K562 (cell line): ENCODE data around the gene B3GNT7. TPM values are rescaled to one million over a fixed set of nuclear protein-coding genes. Genes with fewer than 3 reads are reported as not detected.

Experiments used
- ATAC-seq: fragments of 200-7000 bp; cut with Tn5 transposase; 3 replicates; pipeline ENCODE4 v1.9.1; 2020; ENCODE audit warnings: moderate library complexity
- BruUV-seq: library from RNA; stranded (reverse); fragments of 400-500 nt; replicated peaks from 2 replicates; lab custom pipeline; 2021; lab: Mats Ljungman, UMichigan
- CTCF ChIA-PET: fragments of 300-600 bp; formaldehyde crosslinking; extraction: SDS; loops from one replicate; lab custom pipeline; 2021; ENCODE audit warnings: low intra/inter-chr PET ratio; lab: Yijun Ruan, JAX
- POLR2A ChIA-PET: fragments of 300-600, 350-650 bp; sonication (Branson Sonifier 250); formaldehyde crosslinking; extraction: SDS; loops from one replicate; lab custom pipeline; 2021; ENCODE audit warnings: antibody characterized with exemption, inconsistent platforms; lab: Yijun Ruan, JAX
- DNase-seq, 4 experiments: peaks; one replicate each; pipeline versions ENCODE4 v3.0.0 to v3.0.0-alpha.2; 2011 to 2018; ENCODE audit warnings: low spot score in 3 of 4, mixed read lengths in 3 of 4; ENCODE audit errors: extremely low read depth in 1 of 4
- FAIRE-seq: peaks from 2 replicates; lab custom pipeline; 2011; peaks lifted over from hg19 to GRCh38; lab: Jason Lieb, UNC
- H2AFZ ChIP-seq: 2 replicates; pipeline ENCODE4 v1.6.0; 2011; ENCODE audit warnings: low read depth, low read length, control low read depth, inconsistent platforms
- H3K27ac ChIP-seq: fragments of 200-600 bp; 3 replicates; pipeline ENCODE4 v1.8.0; 2011; ENCODE audit warnings: low read depth, mild to moderate bottlenecking, control low read depth, inconsistent platforms, low read length, moderate library complexity, mixed read lengths; ENCODE audit errors: extremely low read depth
- H3K27me3 ChIP-seq, 2 experiments: fragments of 300-600 bp in 1 of 2; 2 replicates in 1 of 2; 3 replicates in 1 of 2; pipeline versions ENCODE4 v1.6.0 to v1.8.0; 2011; ENCODE audit warnings: inconsistent platforms in 2 of 2, low read length in 2 of 2, mild to moderate bottlenecking in 1 of 2, mixed read lengths in 1 of 2, moderate library complexity in 1 of 2; ENCODE audit not compliant: control insufficient read depth in 2 of 2, insufficient read depth in 2 of 2
- H3K36me3 ChIP-seq: fragments of 300-600 bp; 3 replicates; pipeline ENCODE4 v1.8.0; 2011; ENCODE audit warnings: mild to moderate bottlenecking, low read length, inconsistent platforms; ENCODE audit not compliant: control insufficient read depth, insufficient read depth
- H3K4me1 ChIP-seq, 2 experiments: fragments of 200-600 bp in 1 of 2; replicated peaks in 1 of 2; 2 replicates in 1 of 2; 3 replicates in 1 of 2; pipeline versions ENCODE4 v1.5.1 to v1.8.0; 2011; ENCODE audit warnings: inconsistent platforms in 2 of 2, low read length in 2 of 2, mild to moderate bottlenecking in 1 of 2, mixed read lengths in 1 of 2, moderate library complexity in 1 of 2; ENCODE audit not compliant: control insufficient read depth in 2 of 2, insufficient read depth in 2 of 2
- H3K4me2 ChIP-seq: 2 replicates; pipeline ENCODE4 v1.6.1; 2011; ENCODE audit warnings: low read length, control low read depth, inconsistent platforms, mixed read lengths; ENCODE audit not compliant: insufficient read depth
- H3K4me3 ChIP-seq: fragments of 200-600 bp; sonication (generic), shearing (Covaris generic); 2 replicates; pipeline ENCODE4 v1.5.1; 2016; ENCODE audit warnings: control low read depth, inconsistent platforms
- H3K79me2 ChIP-seq: fragments of 200-600 bp; 3 replicates; pipeline ENCODE4 v1.8.0; 2011; ENCODE audit warnings: low read length, inconsistent platforms; ENCODE audit not compliant: control insufficient read depth, insufficient read depth
- H3K9ac ChIP-seq, 2 experiments: 2 replicates each; pipeline versions ENCODE4 v1.6.0 to v1.6.1; 2011; ENCODE audit warnings: low read depth in 2 of 2, low read length in 2 of 2, control low read depth in 1 of 2, inconsistent platforms in 1 of 2, mild to moderate bottlenecking in 1 of 2, mixed read lengths in 1 of 2; ENCODE audit not compliant: insufficient read depth in 1 of 2
- H3K9me1 ChIP-seq: one replicate; pipeline ENCODE4 v1.6.0; 2011; ENCODE audit warnings: inconsistent platforms, mild to moderate bottlenecking, low read length, moderate library complexity; ENCODE audit not compliant: control insufficient read depth, insufficient read depth
- H3K9me3 ChIP-seq: replicated peaks from 2 replicates; pipeline ENCODE4 v1.5.1; 2011; ENCODE audit warnings: low read depth, low read length, inconsistent platforms; ENCODE audit not compliant: control insufficient read depth, insufficient read depth
- H4K20me1 ChIP-seq: replicated peaks from 2 replicates; pipeline ENCODE4 v1.6.1; 2011; ENCODE audit warnings: low read length, inconsistent platforms, mixed read lengths; ENCODE audit not compliant: control insufficient read depth, insufficient read depth
- GATA2 ChIP-seq: sonication (generic); formaldehyde crosslinking; IDR thresholded peaks from 2 replicates; pipeline ENCODE4 v1.4.0; 2020; ENCODE audit warnings: mild to moderate bottlenecking, missing genetic modification reagents
- RAD21 ChIP-seq, 2 experiments: fragments of 250-450 bp in 1 of 2; fragments of 450-650 bp in 1 of 2; sonication (Bioruptor Pico) in 1 of 2; formaldehyde crosslinking in 1 of 2; IDR thresholded peaks in 1 of 2; conservative IDR thresholded peaks in 1 of 2; 2 replicates each; pipeline versions ENCODE4 v1.4.0 to v1.8.0; 2020 to 2022; ENCODE audit warnings: mild to moderate bottlenecking in 2 of 2, moderate library complexity in 1 of 2
- WGBS: fragments of 100-300 bp; shearing (Covaris generic); methylation state at CpG from one replicate; pipeline ENCODE4 v1.1.6; 2016; ENCODE audit warnings: low coverage, mixed read lengths; ENCODE audit not compliant: insufficient coverage; ENCODE audit errors: missing lambda C conversion rate; 5-methylcytosine and 5-hydroxymethylcytosine counted together
- in situ Hi-C: fragments of 300-500 bp; cut with MboI; formaldehyde crosslinking; loops from 4 replicates; pipeline ENCODE4 v1.15.0; 2018; ENCODE audit warnings: inconsistent platforms, mixed read lengths
- intact Hi-C: fragments of 100-400 bp; cut with micrococcal nuclease; formaldehyde crosslinking; loops from 2 replicates; pipeline ENCODE4 v1.14.2; 2022
- polyA plus RNA-seq, 8 experiments: library from polyadenylated mRNA; depleted of rRNA in 4 of 8; stranded (reverse) in 5 of 8; unstranded in 3 of 8; fragments of >200 nt; fragmentation: Nextera tagmentation in 2 of 8; fragmentation: Illumina TruSeq in 1 of 8; extraction: Ambion mirVana in 2 of 8; extraction: Trizol in 1 of 8; gene quantifications; 2 replicates each; pipeline versions ENCODE4 v1.2.1 to v1.2.3, GENCODE V29; 2011 to 2014; ENCODE audit warnings: inconsistent platforms in 1 of 8, missing spikeins in 1 of 8
- total RNA-seq, 7 experiments: library from RNA; depleted of rRNA in 6 of 7; stranded (reverse); fragments of >200 nt in 6 of 7; fragmentation: Illumina TruSeq in 2 of 7; extraction: Trizol in 2 of 7; gene quantifications; 2 replicates each; pipeline versions ENCODE4 v1.2.1 to v1.2.3, GENCODE V29; 2011 to 2021; ENCODE audit warnings: low replicate concordance in 1 of 7
- TF ChIP-seq, protein P1 (sequence below), 3 experiments: IDR thresholded peaks in 2 of 3; conservative IDR thresholded peaks in 1 of 3; 2 replicates each; pipeline ENCODE4 v1.5.1; 2011 to 2012; ENCODE audit warnings: low read length in 3 of 3, mild to moderate bottlenecking in 3 of 3, control low read depth in 2 of 3, improper control_type of control experiment in 1 of 3, inconsistent platforms in 1 of 3, low read depth in 1 of 3, mixed read lengths in 1 of 3, moderate library complexity in 1 of 3; ENCODE audit not compliant: insufficient read depth in 2 of 3

B3GNT7 gene
- total and polyA plus RNA-seq, 9 of the 15 experiments (the other 6 are each of a cell fraction or from before 2014, with no cell fraction given), result 0.20 TPM; not detected in 8

DNA sequence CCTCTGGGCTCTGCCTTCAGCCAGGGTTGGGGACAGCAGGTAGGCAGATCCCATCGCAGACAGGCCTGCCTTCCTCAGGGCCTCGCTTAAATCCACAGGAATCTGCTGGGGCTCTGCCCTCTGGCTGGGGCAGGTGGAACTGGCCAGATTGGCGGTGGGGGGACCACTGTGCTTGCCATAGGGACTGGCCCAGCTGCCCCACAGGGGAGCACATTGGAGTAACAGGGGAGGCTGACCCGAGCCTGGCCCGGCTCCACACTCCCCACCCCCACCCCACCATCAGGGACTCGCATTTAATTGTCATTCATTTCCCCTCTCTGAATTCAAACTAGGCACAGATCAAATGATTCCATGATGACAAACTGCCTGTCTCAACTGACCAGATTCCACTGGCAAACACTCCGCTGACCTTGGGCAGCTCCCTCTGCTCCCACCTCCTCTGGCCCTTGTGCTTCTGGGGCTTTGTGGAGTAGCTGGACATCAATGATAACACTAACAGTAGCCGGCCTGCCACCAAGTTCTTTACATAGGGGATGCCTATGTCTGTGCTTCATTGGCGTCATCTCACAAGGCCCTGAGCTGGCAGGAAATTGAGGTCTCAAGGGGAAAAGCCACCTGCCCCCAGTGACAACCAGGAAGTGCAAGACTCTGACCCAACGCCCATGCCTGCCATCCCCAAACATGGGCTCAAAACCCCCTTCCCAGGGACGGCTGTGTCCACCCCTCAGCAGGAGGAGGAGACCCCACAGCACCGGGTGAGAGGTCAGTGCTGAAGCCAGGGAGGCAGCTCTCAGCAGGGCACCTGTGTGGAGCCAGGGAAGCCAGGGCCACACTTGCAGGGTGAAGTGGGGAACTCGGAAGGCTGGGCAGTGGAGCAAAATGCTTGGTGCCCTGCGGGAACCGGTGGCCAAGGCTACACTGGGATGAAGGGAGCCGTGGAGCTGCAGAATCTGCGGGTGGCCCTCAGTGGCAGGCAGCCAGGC is 2.1 kb upstream of the B3GNT7 start:
- H3K9me3 ChIP-seq, result no peaks in the 10 kb centered on the region
- peaks cover 2 to 39% of the 10 kb centered on the region in 2 experiments; a peak in 2 of 5 replicates for H3K27me3 ChIP-seq
- BruUV-seq, result no TSS peak
- WGBS, result 14% methylated on average over 10 of the region's 17 CpGs
- no peak for FAIRE-seq
- ChIA-PET CTCF (no interaction called here), POLR2A (no interaction called here)
- no peak overlapping the region for H2AFZ ChIP-seq
- peak in 1 of 4 experiments; percentile 28 for DNase-seq
- in situ Hi-C loops, result no loop called here
- no peaks in the 10 kb centered on the region for H3K79me2 ChIP-seq
- H3K9me1 ChIP-seq, result no peaks in the 10 kb centered on the region
- TF ChIP-seq RAD21 (CRISPR knock-in tag; conservative IDR thresholded peaks at IDR 0.05 in 1 of 2, IDR thresholded peaks at IDR 0.05 in 1 of 2), result peak in 1 of 2 experiments; percentile 18; a peak in 1 of 4 replicates
- no peak for TF ChIP-seq GATA2 (CRISPR knock-in tag)
- TF ChIP-seq, protein P1, sequence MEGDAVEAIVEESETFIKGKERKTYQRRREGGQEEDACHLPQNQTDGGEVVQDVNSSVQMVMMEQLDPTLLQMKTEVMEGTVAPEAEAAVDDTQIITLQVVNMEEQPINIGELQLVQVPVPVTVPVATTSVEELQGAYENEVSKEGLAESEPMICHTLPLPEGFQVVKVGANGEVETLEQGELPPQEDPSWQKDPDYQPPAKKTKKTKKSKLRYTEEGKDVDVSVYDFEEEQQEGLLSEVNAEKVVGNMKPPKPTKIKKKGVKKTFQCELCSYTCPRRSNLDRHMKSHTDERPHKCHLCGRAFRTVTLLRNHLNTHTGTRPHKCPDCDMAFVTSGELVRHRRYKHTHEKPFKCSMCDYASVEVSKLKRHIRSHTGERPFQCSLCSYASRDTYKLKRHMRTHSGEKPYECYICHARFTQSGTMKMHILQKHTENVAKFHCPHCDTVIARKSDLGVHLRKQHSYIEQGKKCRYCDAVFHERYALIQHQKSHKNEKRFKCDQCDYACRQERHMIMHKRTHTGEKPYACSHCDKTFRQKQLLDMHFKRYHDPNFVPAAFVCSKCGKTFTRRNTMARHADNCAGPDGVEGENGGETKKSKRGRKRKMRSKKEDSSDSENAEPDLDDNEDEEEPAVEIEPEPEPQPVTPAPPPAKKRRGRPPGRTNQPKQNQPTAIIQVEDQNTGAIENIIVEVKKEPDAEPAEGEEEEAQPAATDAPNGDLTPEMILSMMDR (IDR thresholded peaks at IDR 0.05 in 2 of 3, conservative IDR thresholded peaks at IDR 0.05 in 1 of 3; ENCODE audit: insufficient read depth in 2 of 3, low read depth in 1 of 3, low read length in 3 of 3), result peak in 2 of 3 experiments; percentile 14 to 19; a peak in 1 of 6 replicates
- H3K4me3 ChIP-seq, result no peak overlapping the region
- H3K9ac ChIP-seq, result no peak overlapping the region
- H3K36me3 ChIP-seq, result no peaks in the 10 kb centered on the region
- H3K4me2 ChIP-seq, result no peak overlapping the region
- peak; percentile 63 for ATAC-seq
- no peak overlapping the region for H3K27ac ChIP-seq
- intact Hi-C loops, result no loop called here
- no peaks in the 10 kb centered on the region for H4K20me1 ChIP-seq
- H3K4me1 ChIP-seq, result peaks cover 0 to 6% of the 10 kb centered on the region in 2 experiments; a peak in 2 of 5 replicates
